Pons (tissue), 1 donor: Measurements from ENCODE around the gene PARD3B.
A peak's percentile ranks its signal among the peaks of the same experiment; 100 is the strongest.

ENCODE experiments used
- DNase-seq: peaks from one replicate; pipeline ENCODE4 v3.0.0-alpha.2; 2016; ENCODE audit warnings: low spot score

PARD3B gene

GRCh38 chr2:205510345-205510744, 965.1 kb downstream of the PARD3B start:
- no peak for DNase-seq

GRCh38 chr2:205511221-205511620, 965.9 kb downstream of the PARD3B start:
- no peak for DNase-seq

- DNase-seq, result no peak
Observed at GRCh38 chr2:205511641-205512040, 966.4 kb downstream of the PARD3B start.

DNA sequence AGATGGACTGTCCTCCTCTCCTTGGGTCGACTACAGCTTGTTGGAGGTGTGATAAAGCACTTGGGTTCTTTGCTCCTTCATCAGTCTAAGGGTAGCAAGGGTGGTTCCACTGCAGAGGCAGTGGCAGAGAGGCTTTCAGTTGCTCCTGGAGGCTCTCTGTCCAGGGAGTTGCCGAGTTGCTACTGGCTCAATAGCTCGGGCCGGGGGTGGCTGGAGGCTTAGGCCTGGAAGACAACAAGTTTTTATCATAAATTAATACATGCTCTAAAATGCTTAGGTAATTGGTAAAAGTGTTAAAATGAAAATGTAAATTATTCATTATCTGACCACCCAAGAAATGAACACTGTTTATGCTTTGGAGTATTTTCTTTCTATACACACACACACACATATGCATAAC, 975.0 kb downstream of the PARD3B start:
- DNase-seq, result no peak

DNA sequence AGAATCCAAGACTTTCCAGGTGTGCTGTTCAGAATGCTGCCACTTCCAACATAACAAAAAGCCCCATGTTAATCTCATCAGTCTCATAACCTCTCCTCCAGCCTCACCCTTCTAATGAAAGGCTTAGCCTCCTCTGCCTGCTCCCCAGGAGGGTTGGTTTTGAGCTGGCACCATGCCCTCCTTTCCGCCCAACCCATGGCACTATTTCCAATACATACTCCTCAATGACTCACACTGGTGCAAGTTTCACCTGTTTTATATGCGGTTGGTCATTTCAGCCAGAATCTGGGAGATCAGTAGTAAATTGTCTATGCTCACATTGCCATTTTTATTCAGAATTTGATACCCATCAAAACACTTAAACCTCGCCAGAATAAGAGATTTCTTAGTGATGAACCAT, 979.4 kb downstream of the PARD3B start:
- DNase-seq, result no peak

DNA sequence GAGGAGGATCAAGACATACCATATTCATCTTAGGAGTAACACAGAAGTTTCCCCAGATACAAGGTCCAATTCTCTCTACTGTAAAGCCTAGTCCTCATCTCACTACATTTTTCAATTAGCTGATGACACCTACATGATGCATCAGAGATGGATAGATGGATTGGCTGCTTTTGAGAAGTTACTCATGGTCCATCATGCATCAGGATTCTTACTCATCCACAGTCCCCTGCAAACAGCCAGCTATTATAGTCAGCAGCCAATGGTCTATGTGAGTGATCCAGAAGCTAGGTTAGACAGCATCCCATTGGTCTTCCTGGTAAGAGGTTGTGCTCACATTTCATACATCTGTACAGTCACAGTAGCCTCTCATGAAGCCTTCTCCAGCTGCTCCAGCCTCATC, 982.5 kb downstream of the PARD3B start:
- no peak for DNase-seq

DNA sequence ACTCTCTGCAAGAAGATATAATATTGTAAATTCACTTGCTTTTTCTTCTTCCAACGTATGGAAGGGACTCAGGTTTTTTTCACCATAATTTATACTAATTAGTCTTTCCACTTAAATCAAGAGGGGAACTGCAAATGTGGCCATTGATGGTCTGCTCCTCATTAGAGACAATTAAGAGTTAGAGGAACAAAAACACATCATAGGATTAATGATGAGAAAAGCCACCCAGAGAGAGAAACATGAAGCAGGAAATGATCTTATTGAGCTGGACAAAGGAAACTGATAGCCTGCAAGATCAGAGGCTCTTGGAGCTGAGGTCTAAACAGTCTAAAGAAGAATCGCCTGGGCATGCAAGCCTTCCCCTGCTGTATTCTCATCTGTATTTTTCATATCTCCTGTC, 985.8 kb downstream of the PARD3B start:
- DNase-seq, result no peak

DNA sequence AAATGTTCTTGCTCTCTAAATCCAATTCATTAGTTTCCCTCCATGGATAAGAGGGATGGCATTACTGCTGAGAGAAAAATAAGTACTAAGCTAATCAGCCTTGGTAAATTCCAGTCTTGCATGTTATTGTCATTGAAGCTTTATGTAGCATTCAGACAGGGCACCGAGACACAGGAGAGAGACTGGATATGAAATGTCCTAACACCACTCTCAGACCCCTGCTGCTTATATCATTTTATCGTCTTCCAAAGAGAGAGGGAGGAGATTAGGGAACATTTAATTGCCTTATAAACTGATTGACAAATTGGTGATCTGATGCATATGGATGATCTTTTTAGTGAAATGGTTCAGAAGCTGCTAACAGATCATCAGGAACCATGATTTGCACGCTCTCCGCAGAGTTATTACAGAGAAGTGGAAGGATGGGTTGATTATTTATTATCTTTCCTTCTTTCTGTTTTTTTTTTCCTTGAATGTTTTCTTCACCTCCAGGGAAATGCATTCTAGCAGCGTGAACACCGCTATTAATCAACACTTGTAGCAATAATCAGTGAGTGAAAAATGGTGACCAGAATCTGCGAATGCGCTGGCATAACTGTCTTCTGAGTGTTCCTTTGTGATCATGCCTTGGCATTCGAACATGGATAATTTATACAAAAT, 986.3 kb downstream of the PARD3B start:
- DNase-seq, result no peak

GRCh38 chr2:205535001-205535400, 989.7 kb downstream of the PARD3B start:
- no peak for DNase-seq

- no peak for DNase-seq
Observed at GRCh38 chr2:205539603-205540002, 994.3 kb downstream of the PARD3B start.

- DNase-seq, result no peak
Observed at GRCh38 chr2:205540036-205540435, 994.8 kb downstream of the PARD3B start.

GRCh38 chr2:205543262-205543843, 998.1 kb downstream of the PARD3B start:
- peak; percentile 71 for DNase-seq

GRCh38 chr2:205543937-205544702, 998.8 kb downstream of the PARD3B start:
- no peak for DNase-seq

DNA sequence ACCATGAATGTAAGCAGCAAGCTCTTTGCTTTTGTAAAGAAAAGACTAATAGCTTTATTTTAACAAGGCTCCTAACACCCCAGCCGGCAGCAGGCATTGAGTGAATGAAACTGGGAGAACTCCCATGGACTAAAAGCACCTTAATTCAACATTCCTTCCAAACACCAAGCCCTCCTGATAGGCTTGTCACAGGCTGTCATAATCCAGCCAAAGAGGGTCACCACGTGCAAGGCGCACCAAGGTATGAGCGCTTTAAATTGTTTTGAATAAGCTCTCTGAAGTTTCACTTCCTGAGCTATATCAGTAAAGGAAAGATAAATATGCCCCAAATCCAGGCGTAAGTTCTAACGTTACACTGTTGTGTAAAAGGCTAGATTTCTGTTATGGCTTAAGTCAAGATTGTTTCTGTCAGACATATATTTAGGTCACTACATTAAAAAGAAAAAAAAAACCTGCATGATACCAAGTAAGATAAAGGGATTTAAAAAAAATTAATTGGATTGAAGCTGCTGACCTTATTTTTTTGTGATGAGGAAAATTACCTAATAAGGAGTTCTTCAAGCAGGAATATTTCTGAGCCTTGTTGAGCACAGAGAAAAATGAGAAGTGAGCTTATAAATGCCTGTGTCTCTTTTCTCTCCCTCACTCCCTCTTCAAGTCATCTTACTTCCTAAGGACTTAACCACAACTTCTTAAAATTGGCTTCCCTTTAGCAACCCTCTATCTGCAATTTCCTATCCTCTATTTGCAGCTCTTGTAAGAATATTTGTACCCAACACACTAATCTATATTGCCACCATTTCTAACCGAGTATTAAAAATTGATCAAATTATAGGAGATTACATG, 1000.9 kb downstream of the PARD3B start:
- DNase-seq, result peak; percentile 62

DNA sequence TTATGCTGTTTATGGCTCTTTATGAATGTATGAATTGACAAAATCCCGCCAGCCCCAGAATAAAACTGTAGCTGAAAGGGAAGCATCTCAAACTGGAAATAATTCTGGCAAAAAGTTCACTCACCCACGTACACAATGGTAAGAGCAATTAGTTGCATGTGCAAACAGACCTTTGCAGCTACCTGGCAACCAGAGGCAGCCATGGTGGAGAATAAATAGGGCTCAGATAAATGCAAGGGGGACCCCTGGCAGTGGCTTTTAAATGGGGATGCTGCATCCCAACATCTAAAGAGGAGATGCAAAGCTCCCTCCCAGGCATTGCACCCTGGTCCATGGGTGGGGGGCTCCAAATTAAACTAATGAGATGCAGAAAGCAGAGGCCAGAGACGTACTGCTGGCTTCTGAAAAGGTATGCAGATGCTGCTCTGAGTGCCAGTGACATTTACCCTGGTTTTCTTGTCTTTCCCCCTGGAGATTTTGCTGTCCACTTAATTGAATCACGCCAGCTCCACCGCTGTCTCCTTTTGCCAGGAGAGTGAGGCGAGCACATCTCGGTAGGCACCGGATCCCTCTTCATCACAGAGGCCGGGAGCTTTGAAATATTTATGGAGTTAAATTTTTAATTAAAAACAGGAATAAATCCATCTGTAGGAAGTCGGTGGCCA, 1010.4 kb downstream of the PARD3B start:
- DNase-seq, result no peak

DNA sequence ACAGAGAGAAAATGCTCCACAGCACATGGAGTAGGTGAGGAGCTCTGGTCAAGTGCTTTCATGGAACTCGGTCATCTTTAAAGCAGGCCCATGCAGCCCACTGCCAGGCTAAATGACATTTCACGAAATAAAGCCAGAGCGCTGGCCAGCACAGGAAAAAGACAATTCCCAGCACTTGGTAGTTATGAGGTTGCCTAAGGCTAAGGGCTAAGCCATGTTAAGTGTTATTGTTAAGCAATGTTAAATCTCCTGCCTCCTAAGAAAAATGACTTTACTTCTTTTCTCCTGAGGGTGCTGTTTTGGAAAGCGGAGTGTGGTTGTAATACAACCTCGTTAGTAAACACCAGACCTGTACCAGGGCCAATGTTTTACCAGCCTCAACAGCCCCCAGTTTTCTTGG, 1011.1 kb downstream of the PARD3B start:
- DNase-seq, result no peak

- no peak for DNase-seq
Observed at GRCh38 chr2:205556841-205557539, 1011.7 kb downstream of the PARD3B start.

DNA sequence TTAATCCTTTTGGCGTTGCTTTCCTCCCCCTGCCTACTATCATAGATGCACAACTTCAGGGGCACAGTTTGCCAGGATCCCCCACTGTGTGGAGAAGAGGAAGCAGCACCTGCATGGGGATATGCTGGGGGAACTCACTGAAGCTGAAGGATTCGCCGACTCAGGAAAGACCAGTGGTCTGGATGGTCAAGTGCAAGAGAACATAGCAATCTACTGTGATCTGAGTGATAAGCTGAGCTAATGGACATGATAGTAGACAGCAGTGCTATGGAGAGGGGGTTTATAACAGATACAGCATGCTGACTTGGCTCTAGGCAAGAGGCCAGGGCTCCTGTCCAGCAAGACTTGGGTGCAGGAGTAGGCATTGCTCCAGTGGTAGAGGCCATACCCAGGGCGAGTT, 1012.6 kb downstream of the PARD3B start:
- no peak for DNase-seq

GRCh38 chr2:205561441-205561840, 1016.2 kb downstream of the PARD3B start:
- no peak for DNase-seq

DNA sequence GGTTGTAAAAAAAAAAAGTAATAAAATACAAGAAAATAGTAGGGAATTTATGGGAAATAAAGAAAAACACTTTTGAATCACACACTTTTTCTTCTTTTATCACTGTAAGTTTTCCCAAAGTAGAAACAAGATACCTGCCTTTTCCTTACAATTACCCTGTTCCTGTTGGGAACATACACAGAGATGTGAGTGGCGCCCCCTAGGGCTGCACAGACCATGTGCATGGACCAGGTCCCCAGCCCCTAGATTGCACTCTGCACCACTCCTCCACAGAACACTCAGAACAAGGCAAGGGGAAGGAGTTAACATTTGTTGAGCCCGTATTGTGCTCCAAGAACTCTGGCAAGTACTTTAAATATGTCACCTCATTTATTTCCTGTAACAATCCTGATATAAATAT, 1018.4 kb downstream of the PARD3B start:
- no peak for DNase-seq
